Prostate gland (tissue), 2 donors: ENCODE measurements around the gene TTBK1.

Source experiments
- POLR2AphosphoS5 ChIP-seq: sonication (generic); formaldehyde crosslinking; IDR thresholded peaks from one replicate; pipeline ENCODE4 v1.6.1; 2017; ENCODE audit warnings: antibody characterized with exemption
- TF ChIP-seq, protein P1 (sequence below), 4 experiments: fragments of 200-600 bp in 2 of 4; fragments of 450-650 bp in 2 of 4; sonication (generic) in 2 of 4; IDR thresholded peaks; 1 replicate in 3 of 4; 2 replicates in 1 of 4; pipeline ENCODE4 v1.5.1; 2016 to 2019; ENCODE audit warnings: antibody characterized with exemption in 4 of 4, mild to moderate bottlenecking in 2 of 4, moderate library complexity in 2 of 4

DNA sequence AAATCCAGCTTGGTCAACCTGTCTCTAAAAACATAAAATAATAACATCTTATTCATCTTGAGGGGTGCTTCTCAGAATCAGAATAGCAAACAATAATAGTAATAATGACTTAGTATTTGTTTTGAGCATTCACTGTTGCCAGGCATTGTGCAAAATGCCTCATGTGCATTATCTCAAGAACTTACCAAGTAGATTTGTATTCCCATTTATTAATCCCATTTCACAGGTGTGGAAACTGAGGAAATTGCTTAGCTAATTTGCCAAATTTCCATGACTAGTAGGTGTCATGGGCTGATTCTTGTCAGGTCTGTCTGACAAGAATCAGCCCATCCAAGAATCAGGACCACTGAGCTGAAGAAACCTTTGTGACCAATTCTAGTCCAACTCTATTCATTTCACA is 5.5 kb downstream of the TTBK1 start:
- TF ChIP-seq, protein P1, sequence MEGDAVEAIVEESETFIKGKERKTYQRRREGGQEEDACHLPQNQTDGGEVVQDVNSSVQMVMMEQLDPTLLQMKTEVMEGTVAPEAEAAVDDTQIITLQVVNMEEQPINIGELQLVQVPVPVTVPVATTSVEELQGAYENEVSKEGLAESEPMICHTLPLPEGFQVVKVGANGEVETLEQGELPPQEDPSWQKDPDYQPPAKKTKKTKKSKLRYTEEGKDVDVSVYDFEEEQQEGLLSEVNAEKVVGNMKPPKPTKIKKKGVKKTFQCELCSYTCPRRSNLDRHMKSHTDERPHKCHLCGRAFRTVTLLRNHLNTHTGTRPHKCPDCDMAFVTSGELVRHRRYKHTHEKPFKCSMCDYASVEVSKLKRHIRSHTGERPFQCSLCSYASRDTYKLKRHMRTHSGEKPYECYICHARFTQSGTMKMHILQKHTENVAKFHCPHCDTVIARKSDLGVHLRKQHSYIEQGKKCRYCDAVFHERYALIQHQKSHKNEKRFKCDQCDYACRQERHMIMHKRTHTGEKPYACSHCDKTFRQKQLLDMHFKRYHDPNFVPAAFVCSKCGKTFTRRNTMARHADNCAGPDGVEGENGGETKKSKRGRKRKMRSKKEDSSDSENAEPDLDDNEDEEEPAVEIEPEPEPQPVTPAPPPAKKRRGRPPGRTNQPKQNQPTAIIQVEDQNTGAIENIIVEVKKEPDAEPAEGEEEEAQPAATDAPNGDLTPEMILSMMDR (IDR thresholded peaks at IDR 0.05): no peak
- TF ChIP-seq POLR2AphosphoS5: no peak
